SW 1271 (cell line): ENCODE data around the gene DYRK1B.

Experiments used
- DNase-seq, 2 experiments: peaks; one replicate each; lab custom pipeline; 2025; lab: John Stamatoyannopoulos, UW

Gene DYRK1B

GRCh38 chr19:39858541-39858940, 24.6 kb upstream of the DYRK1B start:
- no peak for DNase-seq

DNA sequence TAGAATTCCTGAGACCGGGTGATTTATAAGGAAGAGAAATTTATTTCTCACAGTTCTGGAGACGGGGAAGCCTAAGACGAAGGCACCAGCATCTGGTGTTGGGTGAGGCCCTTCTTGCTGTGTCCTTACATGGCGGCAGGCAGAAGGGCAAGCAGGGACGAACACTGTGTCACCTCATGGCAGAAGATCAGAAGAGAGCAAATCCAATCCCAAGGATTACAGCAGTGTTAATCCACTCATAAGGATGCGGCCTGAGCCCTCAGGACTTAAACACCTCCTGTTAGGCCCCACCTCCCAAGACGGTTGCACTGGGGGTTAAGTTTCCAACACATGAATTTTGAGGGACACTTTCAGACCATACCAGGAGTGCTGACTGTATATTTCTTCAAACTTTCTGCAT, 18.9 kb upstream of the DYRK1B start:
- DNase-seq: no peak

- no peak for DNase-seq
Observed at GRCh38 chr19:39850892-39851291, 16.9 kb upstream of the DYRK1B start.

DNA sequence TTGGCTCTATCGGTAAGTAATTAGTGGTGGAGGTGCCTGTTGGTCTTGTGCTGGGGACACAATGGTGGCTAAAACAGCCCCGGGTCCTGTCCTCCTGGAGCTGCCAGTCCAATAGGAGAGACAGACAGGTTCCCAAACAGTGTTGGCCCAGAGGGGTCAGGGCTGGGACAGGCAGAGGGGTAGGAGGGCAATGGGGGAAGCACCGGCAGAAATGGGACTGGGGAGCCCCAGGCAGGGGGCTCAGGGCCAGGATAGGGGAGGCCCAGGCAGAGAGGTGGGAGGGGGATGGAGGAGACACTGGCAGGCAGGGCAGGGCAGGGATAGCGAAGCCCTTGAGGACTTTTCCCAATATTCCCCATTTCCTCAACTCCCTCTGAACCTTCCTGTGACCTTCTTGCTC, 14.4 kb upstream of the DYRK1B start:
- DNase-seq: no peak

DNA sequence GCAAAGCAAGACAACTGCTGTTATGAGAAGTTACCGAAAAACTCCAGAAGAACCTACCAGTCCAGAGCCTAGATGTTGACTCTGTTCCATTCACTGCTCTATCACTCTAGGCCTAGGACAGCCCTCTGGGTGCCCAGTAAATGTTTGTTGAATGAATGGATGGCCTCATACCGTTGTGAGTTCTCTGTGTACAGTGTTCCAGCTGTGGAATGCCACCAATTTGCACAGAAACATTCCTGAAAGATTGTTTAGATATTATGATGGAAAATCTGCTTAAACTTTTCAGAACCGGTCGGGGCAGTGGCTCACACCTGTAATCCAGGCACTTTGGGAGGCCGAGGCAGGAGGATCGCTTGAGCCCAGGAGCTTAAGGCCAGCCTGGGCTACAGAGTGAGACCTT, 13.6 kb upstream of the DYRK1B start:
- no peak for DNase-seq

DNA sequence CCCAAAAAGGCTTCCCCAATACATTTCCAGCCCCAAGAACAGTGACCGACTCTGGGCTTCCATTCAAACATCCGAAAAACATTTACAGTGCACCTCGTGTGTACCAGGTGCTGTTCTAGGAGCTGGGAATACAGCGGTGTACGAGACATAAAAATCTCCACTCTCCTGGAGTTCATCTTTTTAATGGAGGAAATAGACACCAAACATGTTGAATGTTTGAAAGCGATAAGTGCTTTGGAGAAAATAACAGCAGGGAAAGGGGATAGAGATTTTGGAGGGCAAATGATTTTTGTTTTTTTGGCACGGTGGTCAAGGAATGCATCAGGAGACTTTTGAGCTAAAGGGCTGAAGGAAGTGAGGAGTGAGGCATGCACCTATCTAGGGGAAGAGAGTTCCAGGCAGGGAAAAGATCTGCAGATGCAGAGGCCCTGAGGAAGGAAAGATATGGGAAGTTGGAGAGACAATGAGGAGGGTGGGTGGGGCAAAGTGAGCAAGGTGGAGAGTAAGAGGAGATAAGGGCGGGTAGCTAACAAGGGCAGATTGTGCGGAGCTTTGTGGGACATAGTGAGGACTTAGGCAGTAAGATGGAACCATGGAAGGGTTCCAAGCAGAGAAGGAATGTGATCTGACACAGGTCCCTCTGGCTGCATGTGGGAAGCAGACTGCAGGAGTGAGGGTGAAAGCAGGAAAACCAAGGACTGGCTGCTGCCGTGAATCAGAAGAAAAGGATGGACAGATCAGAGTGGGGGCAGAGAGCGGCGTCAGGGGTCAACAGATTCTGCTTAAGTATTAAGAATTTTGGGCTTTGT, 12.9 kb upstream of the DYRK1B start:
- DNase-seq: no peak

DNA sequence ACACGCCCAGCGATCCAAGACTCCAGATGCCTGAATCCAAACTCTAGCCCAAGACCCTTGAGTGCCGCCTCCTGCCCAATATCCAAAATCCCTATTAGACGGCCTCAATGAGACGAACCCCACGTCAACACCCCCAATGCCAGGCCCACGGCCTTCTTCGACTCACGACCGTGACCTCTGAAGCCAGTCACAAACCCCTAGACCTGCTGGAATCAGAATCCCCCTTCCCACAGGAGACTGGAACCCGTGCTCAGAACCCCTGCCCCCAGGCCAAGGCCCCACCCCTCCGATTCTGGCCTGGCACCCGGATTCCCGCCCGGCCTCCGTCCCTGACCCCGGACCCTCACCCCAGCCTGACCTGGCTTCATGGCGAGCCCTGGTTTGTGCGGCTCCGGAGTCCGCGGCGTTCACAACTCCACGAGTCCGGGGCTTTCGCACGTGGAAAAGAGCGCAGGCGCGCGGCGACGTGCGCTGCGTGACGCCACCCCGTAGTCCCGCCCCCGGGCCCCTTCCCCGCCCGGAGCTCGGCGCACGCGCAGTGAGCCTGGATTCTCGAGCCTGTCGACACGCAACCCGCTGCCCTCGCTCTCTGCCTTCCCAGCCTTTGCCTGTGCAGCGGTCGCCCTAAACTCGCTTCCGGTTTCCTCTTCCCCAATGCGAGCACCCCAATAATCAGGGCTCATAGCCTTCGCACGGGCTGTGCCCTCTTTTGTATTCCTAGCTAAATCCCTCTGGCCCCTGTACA, 12.1 kb upstream of the DYRK1B start, which contains the start of gene FBL:
FBL (minus strand) TSS at position 447 of the 745 bp plus-strand sequence; CDS start at position 368, 79 bp downstream.
- DNase-seq: peak; percentile 70 to 73

DNA sequence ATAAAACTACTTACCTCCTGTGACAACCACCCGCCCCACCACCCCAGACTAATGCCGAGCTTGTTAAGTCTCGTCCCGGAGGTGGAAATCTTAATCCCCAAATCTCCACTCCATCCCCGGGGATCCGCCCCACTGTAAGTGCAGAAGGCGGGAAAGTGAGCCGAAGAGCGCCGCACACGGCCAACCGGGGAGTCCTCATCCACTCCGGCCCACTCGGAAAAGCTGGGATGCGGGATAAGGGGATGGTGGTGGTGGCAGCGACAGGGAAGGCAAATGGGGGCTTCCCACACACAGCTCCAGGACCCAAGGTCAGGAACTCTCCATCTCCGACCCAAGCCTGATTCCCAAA, 11.6 kb upstream of the DYRK1B start:
- DNase-seq: no peak

- DNase-seq: no peak
Observed at GRCh38 chr19:39845172-39845571, 11.2 kb upstream of the DYRK1B start.

GRCh38 chr19:39843919-39844793, 10.2 kb upstream of the DYRK1B start:
- DNase-seq: peak in 1 of 2 experiments; percentile 51

DNA sequence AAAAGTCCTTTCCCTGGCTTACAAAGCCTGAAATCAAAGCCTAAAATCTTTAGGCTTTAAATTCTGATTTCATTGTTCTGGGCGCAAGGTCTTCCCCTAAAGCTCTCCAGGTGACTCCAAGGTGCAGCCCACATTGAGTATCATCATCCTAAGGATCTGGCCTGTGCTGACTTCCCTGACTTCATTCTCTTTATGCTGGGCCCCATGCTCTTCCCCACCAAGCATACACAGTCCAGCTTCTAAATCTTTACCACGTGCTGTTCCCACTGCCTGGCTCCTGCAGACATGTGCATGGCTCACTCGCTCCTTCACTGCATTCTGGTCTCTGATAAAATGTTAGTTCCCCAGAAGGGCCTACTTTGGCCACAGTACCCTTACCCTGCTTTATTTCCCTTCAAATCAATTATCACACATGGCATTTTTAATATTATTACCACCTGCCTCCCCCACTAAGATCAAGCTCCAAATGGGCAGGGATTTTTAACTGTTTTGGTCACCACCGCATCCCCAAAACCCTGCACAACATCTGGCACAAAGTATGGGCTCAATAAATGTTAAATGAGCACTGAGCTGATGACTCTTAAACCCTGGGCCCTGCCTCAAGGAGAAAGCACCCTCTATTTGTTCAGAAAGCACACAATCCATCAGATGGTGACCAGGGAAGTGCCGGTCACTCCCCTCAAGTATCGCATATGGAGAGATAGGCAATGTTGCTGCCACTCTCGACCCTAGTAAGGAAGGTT, 8.9 kb upstream of the DYRK1B start:
- DNase-seq: no peak

GRCh38 chr19:39841041-39841440, 7.1 kb upstream of the DYRK1B start:
- no peak for DNase-seq

GRCh38 chr19:39840492-39840891, 6.5 kb upstream of the DYRK1B start:
- DNase-seq: no peak

- no peak for DNase-seq
Observed at GRCh38 chr19:39839678-39840327, 5.8 kb upstream of the DYRK1B start.

- DNase-seq: no peak
Observed at GRCh38 chr19:39838569-39838968, 4.6 kb upstream of the DYRK1B start.

GRCh38 chr19:39837978-39838377, 4.0 kb upstream of the DYRK1B start:
- no peak for DNase-seq

DNA sequence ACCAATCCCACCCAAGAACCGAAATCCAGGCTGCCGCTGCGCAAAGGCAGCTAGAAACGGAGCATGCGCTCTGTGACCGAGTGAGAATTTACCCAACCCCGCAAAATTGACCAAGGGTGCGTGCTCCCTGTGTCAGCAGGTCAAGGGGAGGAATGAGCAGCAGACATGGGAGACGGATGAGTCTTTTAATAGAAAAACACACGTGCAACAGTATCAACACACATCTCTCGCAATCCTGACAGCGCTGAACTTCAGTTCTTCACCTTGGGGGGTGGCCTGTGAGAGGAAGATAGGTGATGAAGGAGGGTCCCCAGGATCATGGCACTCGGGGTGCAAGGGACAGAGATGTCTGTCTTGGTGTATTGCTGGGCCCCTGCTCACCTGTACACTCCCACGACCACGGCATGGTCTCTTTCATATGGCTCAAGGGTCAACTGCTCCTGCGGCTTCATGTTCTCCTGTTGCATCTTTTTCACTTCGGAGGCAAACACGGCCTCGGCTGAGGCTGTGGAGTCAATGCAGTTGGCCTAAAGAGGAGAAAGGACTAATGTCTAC, 402 bp upstream of the DYRK1B start:
- no peak for DNase-seq

DNA sequence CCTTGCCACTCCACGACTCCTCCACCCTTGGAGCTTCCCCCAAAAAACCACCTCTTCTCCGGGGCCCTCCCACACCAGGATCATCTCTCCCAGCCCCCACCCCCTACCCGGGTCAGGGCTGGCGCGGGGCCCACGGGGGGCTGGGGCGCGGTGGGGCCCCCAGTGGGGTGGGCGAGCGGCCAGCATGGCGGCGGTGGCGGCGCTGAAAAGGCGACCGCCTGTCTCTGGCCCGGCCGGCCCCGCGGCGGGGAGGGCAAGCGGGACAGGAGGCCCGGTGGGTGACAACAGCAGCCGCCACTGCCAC, 850 bp downstream of the DYRK1B start:
- no peak for DNase-seq

GRCh38 chr19:39832341-39833083, 1.4 kb downstream of the DYRK1B start:
- DNase-seq: no peak

- DNase-seq: no peak
Observed at GRCh38 chr19:39831679-39832078, 2.3 kb downstream of the DYRK1B start.
